HG02938 (cell line): Measurements from ENCODE around the gene SYK.
A peak's percentile ranks its signal among the peaks of the same experiment; 100 is the strongest.
"Not testable (repeated sequence)": the region's sequence is repeated elsewhere in the genome, so short reads cannot be mapped to it uniquely, and the experiment has no call there.

ENCODE experiments used
- ATAC-seq: cut with Tn5 transposase; IDR thresholded peaks from one replicate; pipeline ENCODE4 v1.9.1; 2021; ENCODE audit warnings: mild to moderate bottlenecking, moderate library complexity; ENCODE audit not compliant: unreplicated experiment

SYK gene

DNA sequence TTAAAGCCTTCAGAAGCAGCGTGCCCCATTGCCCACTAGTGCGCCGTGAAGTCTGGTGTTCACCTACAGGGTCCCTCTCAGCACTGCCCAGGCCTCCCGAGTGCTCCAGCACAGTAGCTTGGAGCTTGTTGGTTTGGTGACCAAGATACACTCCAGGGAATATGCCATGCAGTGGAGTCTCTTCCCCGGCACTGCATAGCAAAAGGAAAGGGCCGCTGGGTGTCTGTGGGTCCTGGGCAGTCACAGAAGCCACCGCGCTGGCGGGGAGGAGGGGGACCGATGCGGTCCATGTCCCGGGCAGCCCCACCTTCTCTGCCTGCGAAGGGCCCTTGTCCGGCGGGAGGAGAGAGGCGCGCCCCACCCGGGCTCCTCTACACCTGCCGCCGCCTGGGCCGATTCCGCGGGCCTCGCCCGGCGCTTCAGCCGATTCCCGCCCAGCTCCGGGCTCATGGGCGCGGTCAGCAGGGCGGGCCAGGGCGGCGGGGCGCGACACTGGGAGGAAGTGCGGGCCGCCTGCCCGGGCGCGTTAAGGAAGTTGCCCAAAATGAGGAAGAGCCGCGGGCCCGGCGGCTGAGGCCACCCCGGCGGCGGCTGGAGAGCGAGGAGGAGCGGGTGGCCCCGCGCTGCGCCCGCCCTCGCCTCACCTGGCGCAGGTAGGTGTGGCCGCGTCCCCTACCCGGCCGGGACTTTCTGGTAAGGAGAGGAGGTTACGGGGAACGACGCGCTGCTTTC is at the start of gene SYK:
SYK (plus strand) TSS at position 579 of the 732 bp plus-strand sequence. CDS start 42,080 bp downstream, outside the sequence.
- ATAC-seq = peak; percentile 24

DNA sequence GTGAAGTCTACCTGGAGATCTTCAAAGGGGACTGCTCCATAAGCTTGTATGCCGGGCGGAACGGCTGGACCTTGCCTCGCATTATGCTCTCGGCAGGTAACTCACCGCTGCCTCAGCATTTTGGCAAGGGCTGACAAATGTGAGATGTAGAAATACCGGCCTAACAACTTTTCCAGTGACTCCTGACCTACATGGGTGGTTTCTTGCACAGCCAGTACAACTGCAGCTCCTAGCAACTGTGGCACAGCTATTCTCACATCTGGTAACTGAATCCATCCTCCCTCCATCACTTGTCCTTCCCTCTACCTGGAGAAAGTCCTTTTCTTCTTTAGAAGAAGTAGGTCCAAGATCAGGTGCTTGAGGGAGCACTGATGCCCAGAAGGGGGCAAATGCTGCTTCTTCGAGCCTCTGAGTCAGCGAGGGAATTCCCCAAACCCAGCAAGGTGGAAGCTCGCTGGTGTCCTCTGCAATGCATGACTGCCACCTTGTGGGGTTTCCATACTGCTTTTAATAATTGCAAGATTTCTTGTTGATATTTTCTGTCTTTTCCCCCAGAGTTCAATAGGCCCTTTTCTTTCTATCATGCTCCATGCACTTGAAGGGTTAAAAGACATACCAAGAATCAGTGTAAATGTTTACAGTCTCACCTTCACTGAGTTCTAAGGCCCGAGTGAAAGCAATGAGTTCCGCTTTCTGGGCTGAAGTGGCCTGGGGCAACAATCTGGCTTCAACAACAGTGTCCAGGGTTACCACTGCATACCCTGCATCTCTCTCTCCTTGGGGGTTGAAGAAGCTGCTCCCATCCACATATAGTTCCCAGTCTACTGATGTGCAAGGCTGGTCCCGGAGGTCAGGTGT is 45.9 kb upstream of the SYK start:
- ATAC-seq = not testable (repeated sequence)

DNA sequence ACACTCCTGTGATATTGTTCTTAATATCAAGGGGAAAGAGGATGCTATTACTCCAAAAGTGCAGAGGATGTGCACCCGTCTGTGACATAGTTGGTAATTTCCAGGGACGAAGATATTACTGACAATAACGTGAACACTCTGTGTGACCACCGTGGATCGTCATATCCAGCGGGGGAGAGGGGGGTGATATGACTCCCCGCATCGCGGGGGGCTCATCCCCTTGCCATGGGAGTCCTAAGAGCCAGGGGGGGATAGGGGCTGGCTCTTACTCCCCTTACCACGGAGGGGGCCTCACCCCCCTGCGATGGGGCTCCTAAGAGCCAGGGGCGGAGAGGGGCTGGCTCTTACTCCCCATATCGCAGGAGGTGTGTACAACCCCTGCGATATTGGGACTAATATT is 41.0 kb upstream of the SYK start:
- not testable (repeated sequence) for ATAC-seq

DNA sequence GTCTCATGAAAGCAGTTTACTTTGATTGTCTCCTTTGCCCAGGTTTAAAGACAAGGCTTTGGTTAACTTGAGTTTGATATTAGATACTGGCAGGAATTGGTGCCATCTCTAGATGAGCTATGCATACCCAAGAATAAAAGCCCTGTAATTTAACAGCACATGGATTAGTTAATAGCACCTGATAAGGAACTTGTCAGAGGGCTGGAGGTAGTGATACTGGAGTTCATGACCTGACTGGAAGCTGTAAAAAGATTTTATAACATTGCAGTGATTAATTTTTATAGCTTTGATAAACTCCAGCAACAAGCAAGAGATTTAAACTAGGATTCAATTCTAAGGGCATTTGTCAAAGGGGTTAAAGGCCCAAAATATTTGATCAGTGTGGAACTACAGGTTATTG is 34.9 kb upstream of the SYK start:
- no peak for ATAC-seq

DNA sequence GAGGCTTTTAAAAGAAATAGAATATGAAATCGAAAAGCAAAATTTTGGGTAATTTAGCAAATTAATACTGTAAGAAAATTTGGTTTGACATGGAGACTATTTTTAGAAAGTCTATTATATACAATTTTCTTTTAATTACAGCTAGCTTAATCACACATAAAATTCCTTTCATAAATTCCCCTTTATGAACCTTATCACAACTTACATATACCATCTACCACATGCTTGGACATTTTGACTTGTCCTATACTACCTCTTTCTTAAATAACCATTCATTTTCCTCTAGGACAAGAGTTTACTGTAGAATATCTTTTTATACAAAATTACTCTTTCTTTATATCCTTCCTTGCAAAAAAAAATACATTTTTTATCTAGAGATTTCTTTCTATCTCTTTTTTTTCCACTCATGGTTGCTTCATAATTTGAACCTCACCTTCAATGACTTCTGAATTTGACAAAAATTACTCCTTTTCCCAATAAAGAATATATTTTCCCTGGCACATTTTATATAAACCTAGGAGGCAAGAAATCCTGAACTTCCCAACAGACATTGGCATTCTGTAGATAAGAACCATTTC is 34.0 kb upstream of the SYK start:
- ATAC-seq = no peak

DNA sequence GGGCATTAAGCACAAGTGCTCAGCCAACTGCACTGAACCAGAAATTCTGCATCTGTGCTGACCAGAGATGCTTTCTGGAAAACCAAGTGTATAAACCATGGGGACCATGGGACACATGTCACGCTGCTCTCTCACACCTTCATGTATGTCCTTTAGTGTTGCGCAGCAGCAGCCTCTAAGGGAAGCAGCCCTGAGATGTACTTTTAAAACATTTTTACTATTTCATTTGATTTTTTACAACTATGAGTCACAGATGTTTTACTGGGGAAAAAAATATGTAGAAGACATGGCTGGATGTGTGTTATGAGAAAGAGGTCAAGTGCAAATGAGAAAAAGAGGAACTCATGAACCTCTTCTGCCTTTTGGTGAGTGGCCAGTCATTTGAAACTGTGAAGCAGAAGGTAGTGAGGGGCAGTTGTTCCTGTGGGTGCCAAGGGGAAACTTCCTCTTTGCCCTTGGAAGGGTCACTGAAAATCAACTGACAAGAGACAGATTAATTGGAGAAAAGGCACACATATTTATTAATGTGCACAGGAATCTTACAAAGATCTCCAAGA is 31.4 kb upstream of the SYK start:
- peak; percentile 59 for ATAC-seq

DNA sequence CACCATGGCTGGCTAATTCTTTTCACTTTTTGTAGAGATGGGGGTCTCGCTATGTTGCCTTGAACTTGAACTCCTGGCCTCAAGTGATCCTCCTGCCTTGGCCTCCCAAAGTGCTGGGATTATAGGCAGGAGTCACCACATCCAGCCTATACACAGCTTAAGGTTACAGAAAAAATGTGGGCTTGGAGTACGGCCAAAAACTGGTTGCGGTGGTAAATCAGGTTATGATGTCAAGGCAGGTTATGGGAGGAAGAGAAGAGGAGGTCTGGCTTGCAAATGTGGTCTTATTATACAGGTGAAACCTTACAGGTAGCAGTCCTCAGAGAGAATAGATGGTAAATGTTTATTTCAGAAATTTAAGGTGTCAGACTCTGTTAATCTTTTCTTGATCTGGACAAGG is 30.7 kb upstream of the SYK start:
- ATAC-seq = no peak

DNA sequence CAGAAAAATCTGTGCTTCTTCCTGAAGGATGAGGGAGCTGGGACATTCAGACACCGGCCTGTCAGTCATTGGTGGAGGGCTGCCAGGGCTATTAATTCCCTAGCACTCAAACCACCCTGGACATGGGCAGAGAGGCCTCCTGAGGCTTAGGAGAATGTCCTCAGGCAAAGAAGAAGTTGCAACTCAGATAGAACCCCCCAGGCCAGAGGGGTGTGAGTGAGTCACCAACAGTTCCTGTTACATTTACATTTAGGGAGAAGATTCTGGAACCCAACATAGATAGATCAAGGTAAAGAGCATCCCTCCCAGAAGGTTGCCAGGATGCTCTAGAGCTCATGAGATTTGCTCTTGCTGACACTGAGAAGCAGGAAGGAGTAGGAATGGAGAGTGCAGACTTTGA is 29.2 kb upstream of the SYK start:
- no peak for ATAC-seq

DNA sequence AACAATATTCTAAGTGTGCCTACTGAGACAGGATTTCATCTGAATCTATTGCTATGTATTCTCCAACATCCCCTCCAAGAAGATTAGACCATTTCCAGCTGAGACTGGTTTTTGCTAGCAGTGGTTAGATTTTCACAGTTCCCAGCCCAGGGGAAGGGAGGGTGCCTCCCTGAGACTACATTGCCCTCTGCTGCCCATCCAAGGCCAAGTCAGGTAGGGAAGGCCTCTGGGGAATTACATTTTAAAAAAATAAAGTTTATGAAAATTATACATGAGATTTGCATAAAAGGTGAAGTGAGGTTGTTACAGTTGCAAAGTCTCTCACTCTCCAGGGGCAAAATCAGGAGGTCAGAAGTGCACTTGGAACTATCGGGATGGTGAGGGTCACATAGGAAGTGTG is 28.0 kb upstream of the SYK start:
- ATAC-seq = no peak

DNA sequence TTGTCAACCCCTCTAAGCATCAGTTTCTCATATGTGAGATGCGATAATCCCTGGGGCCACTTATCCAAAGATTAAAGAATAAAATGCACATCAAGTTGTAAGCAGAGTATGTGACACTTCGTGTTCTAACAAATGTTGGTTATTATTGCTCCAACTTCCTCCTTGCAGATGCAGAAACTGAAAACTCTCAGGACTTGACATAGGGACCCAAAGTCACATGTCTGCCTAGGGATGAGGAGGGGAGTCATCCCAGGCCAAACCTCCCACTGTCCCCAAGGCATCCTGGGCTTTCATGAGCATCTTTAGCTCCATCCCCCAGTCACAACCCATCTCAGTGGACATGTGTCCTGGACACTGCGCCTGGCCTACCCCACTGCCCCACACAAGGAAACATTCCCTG is 27.5 kb upstream of the SYK start:
- no peak for ATAC-seq

DNA sequence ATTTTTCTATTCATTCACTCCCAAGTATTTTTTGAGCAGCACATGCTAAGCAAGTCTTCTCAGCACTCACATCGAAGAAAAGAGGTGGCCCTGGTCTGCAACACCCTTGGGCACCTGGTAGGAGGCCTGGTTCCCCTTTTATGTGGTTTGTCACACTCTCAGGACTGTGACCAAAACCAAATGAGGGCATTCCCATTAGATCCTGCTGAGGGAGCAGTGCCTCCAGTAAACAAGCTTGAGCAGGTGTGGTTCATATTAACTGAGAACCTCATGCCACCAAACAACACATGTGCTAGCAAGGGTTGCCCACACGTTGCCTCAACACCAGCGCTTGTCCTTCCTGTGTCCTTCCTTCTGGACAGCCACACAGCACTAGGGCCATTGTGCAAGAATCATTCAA is 26.9 kb upstream of the SYK start:
- ATAC-seq = peak; percentile 69

DNA sequence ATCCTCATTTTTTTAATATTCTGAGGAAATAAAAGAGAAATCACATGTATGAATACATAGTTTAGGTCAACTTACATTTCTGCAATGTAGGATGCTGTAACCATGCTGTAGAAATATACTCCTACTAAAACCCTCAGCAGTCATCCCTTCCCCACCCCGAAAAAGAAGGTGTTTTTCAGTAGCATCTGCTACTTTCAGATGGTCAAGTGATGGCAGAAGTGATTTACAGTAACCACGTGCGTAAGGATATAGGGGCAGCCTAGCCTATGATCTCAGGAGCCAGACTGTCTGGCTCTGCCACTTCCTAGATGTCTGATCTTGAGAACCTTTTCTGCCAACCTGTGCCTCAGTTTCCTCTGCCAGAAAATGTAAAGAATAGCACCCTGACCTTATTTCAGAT is 26.0 kb upstream of the SYK start:
- ATAC-seq = no peak

DNA sequence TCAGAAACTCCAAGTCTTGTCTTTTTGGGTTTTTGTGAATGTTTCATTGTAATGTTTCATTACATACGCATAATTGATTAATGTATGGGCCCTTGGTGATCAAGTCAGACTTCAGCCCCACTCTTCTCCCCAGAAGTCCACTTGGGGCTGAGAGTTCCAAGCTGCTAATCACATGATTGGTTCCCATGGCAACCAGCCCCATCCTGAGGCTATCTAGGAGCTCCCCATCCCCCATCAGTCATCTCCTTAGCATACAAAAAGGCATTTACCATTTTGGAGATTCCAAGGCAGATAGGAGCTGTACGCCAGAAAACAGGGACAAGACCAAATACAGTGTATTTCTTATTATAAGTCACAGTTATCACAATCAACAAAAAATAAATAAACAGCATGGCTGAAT is 22.9 kb upstream of the SYK start:
- no peak for ATAC-seq

DNA sequence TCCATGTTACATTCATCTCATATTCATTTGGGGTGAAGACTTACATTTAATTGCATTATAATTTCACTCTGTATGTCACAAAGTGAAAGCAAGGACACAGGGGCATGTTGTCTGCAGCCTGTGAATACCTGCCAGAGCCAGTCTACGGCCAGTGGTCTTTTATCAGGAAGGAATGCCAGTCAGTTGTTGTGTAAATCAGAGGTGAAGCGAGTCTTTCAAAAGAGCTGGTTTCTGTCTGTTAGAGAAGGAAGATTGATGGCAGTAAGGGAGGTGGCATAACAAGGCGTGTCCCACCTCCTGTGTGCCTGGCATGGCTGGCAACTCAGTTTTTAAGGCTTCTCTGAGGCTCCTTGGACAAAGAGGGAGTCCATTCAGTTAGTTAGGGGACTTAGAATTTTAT is 18.1 kb upstream of the SYK start:
- ATAC-seq = no peak

DNA sequence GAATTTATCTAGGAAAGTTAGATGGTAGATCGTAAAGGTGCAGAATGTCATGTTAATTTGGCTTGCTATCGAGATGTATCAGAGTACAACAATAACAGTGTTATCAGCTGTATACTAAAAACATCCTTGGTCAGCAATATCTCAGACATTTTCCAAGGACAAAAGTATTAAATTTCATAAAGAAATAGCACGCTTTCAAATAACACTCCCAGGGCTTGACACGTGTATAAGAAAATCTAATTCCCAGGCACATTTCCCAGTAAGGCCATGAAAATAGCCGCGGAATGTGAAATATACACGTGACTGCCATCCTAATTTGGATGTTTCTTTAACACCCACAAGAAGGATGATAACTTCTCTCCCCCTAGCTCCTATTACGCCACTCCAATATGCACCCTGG is 17.7 kb upstream of the SYK start:
- ATAC-seq = no peak

DNA sequence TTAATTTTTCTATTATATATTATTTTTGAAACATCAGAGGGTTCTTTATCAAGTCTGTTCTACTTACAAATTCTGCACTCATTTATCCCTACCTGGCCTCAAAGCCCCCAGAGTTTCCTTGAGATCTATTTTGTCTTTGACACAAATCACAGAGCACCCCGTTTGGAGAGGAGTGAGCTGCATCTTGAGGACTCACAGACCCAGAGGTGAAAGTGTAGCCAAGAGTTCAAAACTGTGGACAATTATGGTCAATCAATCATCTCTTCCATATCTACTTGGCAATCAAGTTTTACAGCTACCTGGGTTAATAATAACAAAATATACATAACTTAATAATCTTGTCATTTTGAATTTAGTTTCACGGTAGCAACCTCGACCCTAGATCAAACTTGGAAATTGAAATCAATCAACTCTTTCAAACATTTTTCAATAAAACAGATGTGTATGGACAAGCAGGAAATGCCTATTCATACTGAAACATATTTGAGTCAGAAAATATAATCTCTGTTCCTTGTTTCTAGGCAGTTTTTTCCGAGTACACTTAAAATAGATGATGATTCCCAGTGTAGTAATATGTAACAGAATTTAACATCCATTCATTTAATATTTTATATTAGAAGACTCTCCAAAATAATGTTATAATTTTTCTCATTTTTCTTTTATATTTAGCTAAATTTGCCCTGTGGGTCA is 13.7 kb upstream of the SYK start:
- ATAC-seq = no peak

DNA sequence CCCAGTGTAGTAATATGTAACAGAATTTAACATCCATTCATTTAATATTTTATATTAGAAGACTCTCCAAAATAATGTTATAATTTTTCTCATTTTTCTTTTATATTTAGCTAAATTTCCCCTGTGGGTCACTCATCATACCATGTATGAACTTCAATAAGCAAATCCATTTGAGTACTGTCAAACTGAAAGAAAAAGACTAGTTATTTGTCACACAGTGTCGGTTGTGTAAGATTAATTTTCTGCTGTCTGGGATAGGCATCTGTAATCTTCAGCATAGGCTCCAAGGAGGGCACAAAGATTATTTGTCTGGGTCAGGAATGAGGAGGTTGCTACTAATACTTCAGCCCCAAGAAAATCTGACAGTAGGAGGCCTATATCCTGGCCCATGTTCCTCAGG is 13.1 kb upstream of the SYK start:
- ATAC-seq = not testable (repeated sequence)

DNA sequence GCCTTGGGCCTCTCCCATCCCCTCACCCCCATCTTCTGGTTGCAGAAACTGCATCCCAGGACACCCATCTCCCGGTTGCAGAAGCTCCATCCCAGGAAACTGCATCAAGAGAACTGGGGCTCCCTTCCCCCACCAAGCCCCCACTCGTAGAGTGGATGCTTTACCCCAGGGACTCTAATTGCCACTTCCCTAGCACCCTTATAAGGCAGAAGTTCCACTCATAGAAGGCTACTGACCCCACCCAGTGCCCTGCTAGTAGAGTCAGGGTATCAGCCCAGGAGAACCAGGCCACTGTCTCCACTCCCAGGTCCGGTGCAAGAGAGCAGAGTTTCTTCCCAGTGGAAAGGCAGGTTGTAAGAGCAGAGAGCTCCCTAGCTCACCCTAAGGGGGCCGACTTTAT is 12.2 kb upstream of the SYK start:
- ATAC-seq = no peak

DNA sequence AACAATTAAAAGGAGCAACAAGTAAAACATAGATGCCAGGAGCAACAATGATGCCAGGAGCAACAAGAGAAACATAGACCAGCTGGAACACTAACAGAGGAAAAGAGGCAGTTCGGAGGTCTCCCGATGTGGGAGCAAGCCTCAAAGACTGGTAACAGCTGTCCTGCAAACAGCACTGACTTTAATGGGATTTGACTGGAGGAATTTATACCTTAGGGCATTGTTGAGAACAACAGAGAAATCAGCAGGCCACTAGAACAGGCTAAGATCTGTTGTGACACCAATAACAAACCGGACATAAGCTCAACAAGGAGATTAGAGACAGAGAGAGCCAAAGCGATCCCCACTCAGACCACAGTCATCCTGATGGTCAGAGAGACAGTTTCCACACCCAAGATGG is 11.8 kb upstream of the SYK start:
- ATAC-seq = no peak

DNA sequence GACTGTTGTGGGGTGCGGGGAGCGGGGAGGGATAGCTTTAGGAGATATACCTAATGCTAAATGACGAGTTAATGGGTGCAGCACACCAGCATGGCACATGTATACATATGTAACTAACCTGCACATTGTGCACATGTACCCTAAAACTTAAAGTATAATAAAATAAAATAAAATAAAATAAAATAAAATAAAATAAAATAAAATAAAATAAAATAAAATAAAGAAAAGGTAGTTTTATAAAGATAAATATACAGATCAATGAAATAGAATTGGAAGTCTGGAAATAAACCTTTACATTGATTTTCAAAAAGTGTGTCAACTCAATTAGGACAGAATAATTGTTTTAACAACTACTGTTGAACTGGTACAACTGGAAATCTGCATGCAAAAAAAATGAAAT is 8.6 kb upstream of the SYK start:
- not testable (repeated sequence) for ATAC-seq

DNA sequence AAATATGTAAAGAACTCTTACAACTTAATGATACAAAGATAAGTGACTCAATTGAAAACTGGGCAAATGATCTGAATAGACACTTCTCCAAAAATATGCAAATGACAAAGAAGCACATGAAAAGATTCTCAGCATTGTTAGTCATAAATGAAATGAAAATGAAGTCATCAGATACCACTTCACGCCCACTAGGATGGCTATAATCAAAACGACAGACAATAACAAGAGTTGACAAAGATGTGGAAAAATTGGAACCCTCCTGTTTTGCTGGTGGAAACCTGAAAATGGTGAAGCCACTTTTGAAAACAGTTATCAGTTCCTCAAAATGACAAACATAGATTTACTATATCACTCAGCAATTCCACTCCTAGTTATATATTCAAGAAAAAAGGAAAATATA is 7.9 kb upstream of the SYK start:
- ATAC-seq = no peak
